ENCODE data around the gene DIS3L2. TPM values are rescaled to one million over a fixed set of nuclear protein-coding genes. Genes with fewer than 3 reads are reported as not detected.

The DIS3L2 gene
- total RNA-seq, 1 donor from 2014 or later: 17.0 TPM

DNA sequence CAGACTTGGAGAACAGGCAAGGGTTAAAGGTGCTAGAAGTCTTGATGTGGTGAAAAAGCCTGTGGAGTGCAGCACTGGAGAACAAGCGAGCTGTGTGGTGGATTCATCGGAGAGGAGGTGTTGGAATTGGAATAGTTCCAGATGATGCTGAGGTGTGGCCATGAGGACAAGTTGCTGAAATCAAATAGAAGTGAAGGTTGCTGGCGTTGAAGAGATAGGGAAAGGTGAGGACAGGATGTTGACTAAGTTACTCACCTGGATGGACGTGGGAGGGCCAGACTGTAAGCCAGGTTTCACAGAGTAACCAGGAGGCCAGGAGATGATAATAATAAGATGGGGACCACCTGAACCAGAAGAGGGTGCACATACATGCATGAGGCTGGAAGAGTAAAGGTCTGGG lies 173.4 kb downstream of the DIS3L2 start:
- Histone ChIP-seq H3K27me3 (ENCODE audit: low read depth) (no peaks in the 10 kb centered on the region), H3K4me1 (peaks cover 18% of the 10 kb centered on the region), H3K36me3 (peaks cover 33% of the 10 kb centered on the region), H3K4me3 (no peak overlapping the region), H3K9me3 (replicated peaks) (no peaks in the 10 kb centered on the region), H3K27ac (replicated peaks) (no peak overlapping the region)
- TF ChIP-seq CTCF (IDR thresholded peaks at IDR 0.05; ENCODE audit: borderline replicate concordance): no peak
- intact Hi-C loops (cut with micrococcal nuclease): no loop called here
- no peak for DNase-seq

- no peak overlapping the region for H3K4me3 ChIP-seq
- H3K27me3 ChIP-seq (ENCODE audit: low read depth): no peaks in the 10 kb centered on the region
- H3K27ac ChIP-seq (replicated peaks): no peak overlapping the region
- DNase-seq: no peak
- intact Hi-C loops (cut with micrococcal nuclease): no loop called here
- no peak for TF ChIP-seq CTCF (IDR thresholded peaks at IDR 0.05; ENCODE audit: borderline replicate concordance)
- peaks cover 18% of the 10 kb centered on the region for H3K4me1 ChIP-seq
- H3K9me3 ChIP-seq (replicated peaks): no peaks in the 10 kb centered on the region
- H3K36me3 ChIP-seq: peaks cover 14% of the 10 kb centered on the region
Measured at GRCh38 chr2:232137356-232138147, 176.0 kb downstream of the DIS3L2 start.

- Histone ChIP-seq H3K9me3 (replicated peaks) (no peaks in the 10 kb centered on the region), H3K4me3 (no peak overlapping the region), H3K27me3 (ENCODE audit: low read depth) (no peaks in the 10 kb centered on the region), H3K4me1 (peaks cover 18% of the 10 kb centered on the region), H3K36me3 (peaks cover 7% of the 10 kb centered on the region), H3K27ac (replicated peaks) (no peak overlapping the region)
- TF ChIP-seq CTCF (IDR thresholded peaks at IDR 0.05; ENCODE audit: borderline replicate concordance): no peak
- DNase-seq: no peak
- intact Hi-C loops (cut with micrococcal nuclease): no loop called here
Measured at GRCh38 chr2:232138441-232138840, 176.9 kb downstream of the DIS3L2 start.

DNA sequence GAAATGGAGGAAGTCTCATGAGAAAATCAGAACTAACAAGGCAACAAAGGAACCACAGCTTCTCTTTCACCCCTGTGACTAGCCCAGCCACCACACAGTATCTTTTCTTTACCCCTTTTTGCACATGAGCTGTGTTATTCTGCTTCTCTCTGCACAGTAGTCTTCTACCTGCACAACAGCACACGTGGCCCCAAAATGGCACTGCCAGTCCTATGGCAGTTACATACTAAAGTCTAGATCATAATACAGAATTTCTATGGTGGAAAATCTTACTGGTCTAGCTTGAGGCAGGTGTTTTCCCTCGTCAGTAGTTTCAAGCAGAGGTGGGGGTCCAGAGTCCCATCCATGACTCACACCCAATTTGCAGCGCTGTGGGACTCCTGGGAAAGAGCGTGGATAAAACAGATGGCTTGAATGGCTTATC lies 177.7 kb downstream of the DIS3L2 start:
- intact Hi-C loops (cut with micrococcal nuclease): no loop called here
- Histone ChIP-seq H3K27ac (replicated peaks) (no peak overlapping the region), H3K9me3 (replicated peaks) (no peaks in the 10 kb centered on the region), H3K36me3 (peaks cover 7% of the 10 kb centered on the region), H3K4me3 (no peak overlapping the region), H3K4me1 (peaks cover 18% of the 10 kb centered on the region), H3K27me3 (ENCODE audit: low read depth) (no peaks in the 10 kb centered on the region)
- DNase-seq: no peak
- TF ChIP-seq CTCF (IDR thresholded peaks at IDR 0.05; ENCODE audit: borderline replicate concordance): no peak

DNA sequence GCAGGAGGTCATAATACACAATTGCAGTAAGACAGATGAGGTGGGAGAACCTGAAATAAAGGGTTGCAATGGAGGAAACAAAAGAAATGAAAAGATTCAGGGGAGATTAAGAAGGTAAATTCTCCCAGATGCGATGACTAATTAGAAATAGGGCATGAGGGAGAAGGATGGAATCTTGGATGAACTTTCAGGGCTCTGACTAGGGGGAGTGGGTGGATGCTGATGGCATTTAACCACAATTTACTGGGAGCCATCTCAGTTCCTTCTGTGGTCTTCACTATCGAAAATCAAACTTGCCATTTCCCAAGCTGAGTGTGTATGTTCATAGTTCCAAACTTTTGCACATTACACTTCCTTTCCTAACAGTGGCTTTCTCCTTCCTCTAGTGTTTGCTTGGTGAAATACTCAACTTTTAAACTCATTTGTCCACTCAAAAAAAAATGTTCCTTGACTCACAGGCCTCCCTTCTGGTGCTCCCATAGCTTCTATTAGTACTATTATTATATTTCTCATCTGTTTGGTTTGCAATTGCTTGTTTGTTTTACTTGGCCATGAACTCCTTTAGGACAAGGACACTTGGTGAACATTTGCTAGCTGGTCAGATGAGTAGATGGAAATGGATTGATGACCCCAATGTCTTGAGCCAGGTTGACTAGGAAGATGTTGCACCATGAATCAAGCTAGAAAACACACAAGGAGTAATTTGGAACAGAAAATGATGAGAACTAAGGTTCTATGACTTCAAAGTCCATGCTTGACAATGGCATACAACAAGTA lies 178.5 kb downstream of the DIS3L2 start:
- Histone ChIP-seq H3K27me3 (ENCODE audit: low read depth) (no peaks in the 10 kb centered on the region), H3K27ac (replicated peaks) (no peak overlapping the region), H3K36me3 (peaks cover 12% of the 10 kb centered on the region), H3K9me3 (replicated peaks) (no peaks in the 10 kb centered on the region), H3K4me1 (peaks cover 18% of the 10 kb centered on the region), H3K4me3 (no peak overlapping the region)
- DNase-seq: no peak
- TF ChIP-seq CTCF (IDR thresholded peaks at IDR 0.05; ENCODE audit: borderline replicate concordance): no peak
- intact Hi-C loops (cut with micrococcal nuclease): loop anchor here (5.0 kb wide), 1 partner anchor 213 kb away; the partner anchor contains the start of gene NPPC

Data from left ventricle myocardium inferior (tissue), 1 donor.